GM12865 (cell line): ENCODE measurements around the gene CENPP.

Experiments
- DNase-seq: peaks from one replicate; pipeline ENCODE4 v3.0.0; 2010; ENCODE audit warnings: low read depth
- H3K4me3 ChIP-seq: 2 replicates; pipeline ENCODE4 v1.5.1; 2011; ENCODE audit warnings: mild to moderate bottlenecking, low read depth, low read length, control low read depth
- CTCF ChIP-seq: IDR thresholded peaks from 2 replicates; pipeline ENCODE4 v1.5.1; 2011; ENCODE audit warnings: low read length, control low read depth, low read depth, inconsistent platforms; ENCODE audit not compliant: insufficient read depth; ENCODE audit errors: missing control alignments

The CENPP gene

GRCh38 chr9:92484563-92484962 lies 158.8 kb downstream of the CENPP start:
- H3K4me3 ChIP-seq, result no peak overlapping the region
- no peak for TF ChIP-seq CTCF
- DNase-seq, result no peak

DNA sequence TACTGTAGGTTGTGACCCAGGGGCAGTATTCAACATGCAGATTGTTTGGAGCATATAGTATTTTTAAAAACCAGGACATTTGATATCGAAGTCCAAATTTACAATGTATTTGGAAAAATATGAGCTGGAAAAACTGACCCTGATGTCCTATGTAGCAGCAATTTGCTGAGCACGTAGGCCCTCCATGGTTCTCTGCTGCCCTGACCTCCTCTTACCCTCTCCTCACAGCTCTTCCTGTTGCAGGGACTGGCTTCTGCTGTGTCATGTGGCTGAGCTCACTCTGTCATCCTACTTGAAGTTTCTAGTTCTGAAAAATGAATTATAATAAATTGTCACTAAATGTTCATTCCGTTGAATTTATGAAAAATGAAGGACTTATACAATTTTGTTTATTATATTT lies 160.6 kb downstream of the CENPP start:
- no peak overlapping the region for H3K4me3 ChIP-seq
- DNase-seq, result no peak
- no peak for TF ChIP-seq CTCF

DNA sequence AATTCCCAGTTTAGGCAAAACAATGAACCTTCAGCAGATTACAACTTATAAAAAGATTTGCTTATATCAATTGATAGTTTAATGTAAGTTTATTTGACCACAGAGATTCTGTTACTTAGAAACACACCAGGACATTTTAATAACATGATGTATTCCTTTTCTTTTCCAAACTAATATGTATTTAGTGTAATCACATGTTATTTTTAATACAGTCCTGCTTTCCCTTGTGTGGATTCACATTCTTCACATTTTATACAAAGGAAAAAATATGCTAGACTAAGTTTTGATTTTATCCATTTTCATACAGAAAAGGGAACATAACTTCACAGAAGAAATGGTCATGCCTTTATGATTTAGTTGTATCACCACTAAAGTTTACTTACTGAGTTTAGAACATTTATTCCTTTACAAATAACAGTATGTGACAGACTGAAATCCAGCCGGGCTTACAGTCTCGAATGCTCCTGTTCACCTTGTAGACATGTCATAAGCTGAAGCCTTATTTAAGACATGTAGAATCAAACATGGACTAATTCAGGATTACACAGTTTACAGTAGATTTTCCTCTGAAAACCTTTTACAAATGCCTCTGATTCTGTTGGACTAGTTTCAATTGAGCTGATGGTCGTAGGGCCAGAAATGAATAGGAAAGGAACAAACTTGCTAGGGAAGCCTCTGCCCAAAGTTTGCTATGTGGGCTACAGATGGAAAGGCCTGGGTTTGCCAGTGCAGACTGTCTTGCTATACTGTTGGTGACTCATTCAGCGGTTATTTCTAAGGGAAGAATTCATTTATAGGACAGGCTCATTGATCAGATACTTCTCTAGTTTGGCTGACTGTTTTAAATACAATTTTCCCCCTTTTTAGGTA lies 163.2 kb downstream of the CENPP start:
- no peak for TF ChIP-seq CTCF
- H3K4me3 ChIP-seq, result no peak overlapping the region
- no peak for DNase-seq

DNA sequence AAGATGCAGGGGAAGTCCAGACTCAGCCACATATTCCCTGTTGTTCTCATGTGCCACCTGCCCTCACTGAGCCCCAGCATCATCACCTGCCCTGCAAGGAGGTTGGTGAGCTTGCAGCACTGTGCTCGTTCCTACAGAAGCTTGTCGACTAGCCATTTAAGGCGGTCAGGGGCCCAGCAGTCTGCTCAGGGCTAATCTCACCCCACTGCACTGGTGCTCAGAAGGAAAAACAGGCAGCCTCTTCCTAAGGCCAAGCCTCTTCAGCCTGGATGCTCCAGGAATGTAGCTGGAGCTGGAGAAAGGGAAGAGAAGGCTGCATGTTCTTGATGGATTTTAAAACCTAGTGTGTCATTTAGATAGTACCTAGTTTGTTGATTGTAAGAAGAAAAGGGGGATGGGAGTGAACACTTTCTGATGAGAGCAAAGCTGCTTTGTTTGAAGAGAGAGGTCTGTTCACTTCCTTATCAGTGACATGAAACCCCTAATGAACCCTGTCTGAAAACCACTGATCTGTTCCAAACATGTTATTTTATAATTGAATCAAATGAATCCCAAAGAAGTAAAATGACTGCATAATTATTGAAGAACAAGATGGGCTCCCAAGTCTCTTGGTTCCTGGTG lies 167.1 kb downstream of the CENPP start:
- no peak overlapping the region for H3K4me3 ChIP-seq
- no peak for TF ChIP-seq CTCF
- DNase-seq, result no peak

GRCh38 chr9:92493749-92494387 lies 168.1 kb downstream of the CENPP start:
- H3K4me3 ChIP-seq, result no peak overlapping the region
- TF ChIP-seq CTCF, result no peak
- DNase-seq, result no peak

DNA sequence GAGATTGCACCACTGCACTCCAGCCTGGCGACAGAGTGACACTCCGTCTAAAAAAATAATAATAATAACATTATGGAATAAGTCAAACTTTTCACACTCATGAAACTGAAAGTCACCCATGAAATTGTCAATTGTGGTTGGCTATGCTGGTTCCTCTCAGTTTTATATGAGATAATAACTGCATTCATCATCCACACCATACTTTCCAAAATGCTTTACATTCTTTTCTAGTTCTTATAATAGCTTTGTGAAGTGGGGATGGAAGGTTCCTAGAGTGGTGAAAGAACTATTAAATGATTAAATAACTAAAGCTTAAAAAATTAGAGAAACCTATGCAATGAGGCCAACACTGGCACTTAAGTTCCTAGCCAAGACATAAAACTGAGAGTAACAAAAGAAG lies 169.1 kb downstream of the CENPP start:
- no peak overlapping the region for H3K4me3 ChIP-seq
- TF ChIP-seq CTCF, result no peak
- no peak for DNase-seq
